Astrocyte of the cerebellum (primary cell): ENCODE results near the gene MUSTN1.

Experiments
- DNase-seq: peaks from one replicate; pipeline ENCODE4 v3.0.0-alpha.2; 2011; ENCODE audit warnings: low read depth
- H3K4me3 ChIP-seq: 2 replicates; pipeline ENCODE4 v1.5.1; 2011; ENCODE audit warnings: mild to moderate bottlenecking, low read depth, low read length, moderate library complexity
- in situ Hi-C: cut with HindIII; loops from 2 replicates; pipeline ENCODE4 v1.10.0; 2017; ENCODE audit warnings: low sequenced_read_pairs
- TF ChIP-seq, protein P1 (sequence below): IDR thresholded peaks from 2 replicates; pipeline ENCODE4 v1.5.1; 2012; ENCODE audit warnings: low read length, low read depth, moderate library complexity, mild to moderate bottlenecking; ENCODE audit errors: missing control alignments

Gene MUSTN1

DNA sequence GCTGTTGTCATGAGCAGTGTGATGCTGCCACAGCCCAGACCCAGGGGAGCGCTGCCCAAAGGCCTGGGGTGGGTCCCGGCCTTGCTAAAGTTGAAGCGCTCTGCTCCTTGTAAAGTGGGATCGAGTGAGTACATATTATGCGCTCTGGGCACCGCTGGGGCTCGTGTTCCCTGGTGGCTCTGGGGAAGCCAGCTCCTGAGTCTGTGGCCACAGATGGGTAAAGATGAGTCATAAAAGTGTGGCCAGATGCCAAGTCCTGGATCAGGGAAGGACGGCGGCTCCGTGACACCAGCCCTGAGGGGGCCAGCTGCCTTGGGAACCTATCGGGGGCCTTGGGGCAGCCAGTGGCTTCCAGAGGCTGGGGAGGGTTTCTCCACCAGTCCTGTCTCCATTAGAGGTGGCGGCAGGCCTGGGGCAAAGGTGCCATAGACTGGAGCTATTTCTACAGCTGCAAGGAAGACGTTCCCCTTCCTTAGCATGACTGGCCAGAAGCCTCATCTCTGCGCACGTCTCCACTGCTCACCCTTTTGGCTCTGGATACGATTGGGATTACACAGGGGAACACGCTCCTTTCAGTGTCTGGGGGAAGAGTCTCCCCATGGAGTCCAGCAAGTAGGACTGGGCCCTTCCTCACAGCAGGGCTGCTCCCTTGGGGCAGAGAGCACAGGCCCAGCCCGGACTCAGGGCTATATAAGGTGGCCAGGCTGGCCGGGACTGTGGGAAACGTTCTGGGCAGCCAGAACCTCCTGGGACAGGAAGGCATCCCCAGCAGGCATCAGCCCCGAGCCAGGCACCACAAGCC lies 3.1 kb downstream of the MUSTN1 start:
- peak; percentile 53 for DNase-seq
- H3K4me3 ChIP-seq, result no peak overlapping the region
- TF ChIP-seq, protein P1, sequence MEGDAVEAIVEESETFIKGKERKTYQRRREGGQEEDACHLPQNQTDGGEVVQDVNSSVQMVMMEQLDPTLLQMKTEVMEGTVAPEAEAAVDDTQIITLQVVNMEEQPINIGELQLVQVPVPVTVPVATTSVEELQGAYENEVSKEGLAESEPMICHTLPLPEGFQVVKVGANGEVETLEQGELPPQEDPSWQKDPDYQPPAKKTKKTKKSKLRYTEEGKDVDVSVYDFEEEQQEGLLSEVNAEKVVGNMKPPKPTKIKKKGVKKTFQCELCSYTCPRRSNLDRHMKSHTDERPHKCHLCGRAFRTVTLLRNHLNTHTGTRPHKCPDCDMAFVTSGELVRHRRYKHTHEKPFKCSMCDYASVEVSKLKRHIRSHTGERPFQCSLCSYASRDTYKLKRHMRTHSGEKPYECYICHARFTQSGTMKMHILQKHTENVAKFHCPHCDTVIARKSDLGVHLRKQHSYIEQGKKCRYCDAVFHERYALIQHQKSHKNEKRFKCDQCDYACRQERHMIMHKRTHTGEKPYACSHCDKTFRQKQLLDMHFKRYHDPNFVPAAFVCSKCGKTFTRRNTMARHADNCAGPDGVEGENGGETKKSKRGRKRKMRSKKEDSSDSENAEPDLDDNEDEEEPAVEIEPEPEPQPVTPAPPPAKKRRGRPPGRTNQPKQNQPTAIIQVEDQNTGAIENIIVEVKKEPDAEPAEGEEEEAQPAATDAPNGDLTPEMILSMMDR, result no peak
- in situ Hi-C loops, result no loop called here

DNA sequence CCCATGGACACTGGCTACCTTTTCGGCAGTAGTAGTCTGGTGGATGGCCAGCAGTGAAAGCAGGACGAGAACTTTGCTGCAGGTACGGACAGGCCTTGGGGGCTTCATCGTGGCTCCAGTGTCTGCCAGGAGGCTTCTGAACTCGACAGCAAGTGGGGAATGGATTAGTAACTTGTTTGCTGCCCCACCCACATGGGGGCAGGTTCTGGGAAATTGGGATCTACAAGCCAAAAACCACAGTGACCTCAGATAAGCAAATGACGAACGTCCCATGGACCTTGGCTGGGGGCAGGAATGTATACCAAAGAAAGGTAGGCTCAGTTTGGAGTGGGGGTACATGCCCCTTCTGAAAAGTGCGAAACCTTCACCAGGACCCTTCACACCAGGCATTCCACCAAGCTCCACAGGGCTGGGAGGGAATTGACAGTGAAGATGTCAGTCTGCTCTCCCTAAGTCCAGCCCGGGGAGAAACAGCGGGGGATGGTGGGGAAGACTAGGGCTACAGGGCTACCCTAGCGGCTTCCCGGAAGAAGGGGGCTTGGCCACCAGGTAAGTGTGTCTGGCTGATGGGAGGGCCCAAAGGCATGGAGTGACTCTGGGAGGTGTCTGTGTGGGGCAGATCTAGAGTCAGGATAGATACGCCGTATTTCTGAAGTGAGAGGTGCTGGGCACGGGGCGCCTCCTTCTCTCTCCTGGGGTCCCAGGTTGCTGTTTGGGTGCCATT lies 4.1 kb downstream of the MUSTN1 start, which contains the start of gene ITIH4:
Gene ITIH4 (minus strand): TSS at position 138 of the 724 bp plus-strand sequence. CDS start 30 bp downstream, at position 108.
- H3K4me3 ChIP-seq, result no peak within 1 kb of the TSS

DNA sequence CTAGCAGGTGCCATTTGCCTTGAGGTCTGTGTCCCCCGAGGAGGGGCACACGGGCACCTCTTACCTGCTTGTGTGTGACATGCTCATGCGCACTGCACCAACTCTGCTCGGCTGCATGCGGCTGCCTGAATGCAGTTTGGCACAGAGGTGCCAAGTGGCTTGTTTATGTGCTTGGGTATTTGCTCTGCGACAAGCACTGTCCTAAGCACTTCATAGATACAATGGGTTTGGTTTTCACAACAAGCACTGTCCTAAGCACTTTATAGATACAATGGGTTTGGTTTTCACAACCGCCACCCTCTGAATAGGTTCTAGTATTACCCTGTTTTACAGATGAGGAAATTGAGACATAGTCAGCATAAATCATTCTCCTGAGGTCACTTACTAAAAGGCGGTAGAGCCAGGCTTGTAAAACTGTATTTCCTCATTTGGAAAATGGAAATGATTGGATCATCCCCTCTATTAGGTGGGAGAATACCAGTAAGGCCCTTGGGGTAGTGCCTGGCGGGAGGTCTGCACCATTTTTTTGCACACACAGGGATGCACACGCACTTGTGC lies 4.8 kb downstream of the MUSTN1 start:
- DNase-seq, result no peak
- TF ChIP-seq, protein P1, result no peak
- H3K4me3 ChIP-seq, result no peak overlapping the region
- in situ Hi-C loops, result no loop called here

More for the DNA sequence above, 4.1 kb downstream of the MUSTN1 start, which contains the start of gene ITIH4:
- no peak for DNase-seq
- TF ChIP-seq, protein P1, result no peak
- in situ Hi-C loops, result no loop called here

DNA sequence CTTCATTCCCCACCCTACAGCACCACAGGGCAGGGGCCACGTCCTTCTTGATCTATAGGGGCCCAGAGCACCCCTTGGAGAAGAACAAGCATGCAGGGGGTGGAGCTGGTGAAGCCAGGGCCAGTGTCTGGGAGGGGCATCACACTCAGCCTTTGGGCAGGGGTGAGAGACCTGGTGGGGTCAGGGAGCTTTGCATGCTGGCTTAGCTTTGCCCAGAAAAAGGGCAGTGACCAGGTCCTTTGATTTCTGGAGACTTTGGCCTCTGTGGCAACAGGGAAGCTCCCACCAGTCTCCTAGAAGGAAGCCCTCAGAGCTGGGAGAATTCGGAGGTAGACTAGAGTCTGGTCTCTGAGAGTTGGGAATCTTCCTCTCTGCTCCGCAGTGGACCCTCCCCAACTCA lies 5.3 kb downstream of the MUSTN1 start:
- no peak overlapping the region for H3K4me3 ChIP-seq
- in situ Hi-C loops, result no loop called here
- DNase-seq, result no peak
- TF ChIP-seq, protein P1, result no peak

DNA sequence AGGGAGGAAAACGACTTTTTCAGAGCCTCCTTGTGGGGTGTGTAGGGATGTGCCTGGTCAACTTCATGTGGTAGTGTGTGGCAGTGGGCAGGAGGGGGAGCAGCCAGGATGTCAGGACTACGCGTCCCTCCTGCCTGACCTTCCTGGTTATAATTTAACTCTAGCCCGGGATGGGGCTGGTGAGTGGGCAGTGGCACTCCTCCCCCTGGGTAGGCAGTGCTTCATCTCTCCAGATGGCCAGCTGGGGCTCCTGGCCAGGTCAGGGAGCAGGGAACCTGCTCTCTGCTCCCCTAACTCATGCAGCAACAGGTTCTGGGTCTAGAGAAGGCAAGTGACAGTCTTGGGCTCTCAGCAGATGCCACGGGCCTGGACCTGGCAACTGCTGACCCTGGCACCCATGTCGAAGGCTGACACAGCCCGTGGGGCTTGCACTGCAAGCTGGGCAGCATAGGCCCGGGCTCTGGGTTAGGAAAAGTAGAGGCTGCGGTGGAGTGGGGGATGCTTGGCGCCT lies 6.9 kb downstream of the MUSTN1 start:
- DNase-seq, result no peak
- no peak overlapping the region for H3K4me3 ChIP-seq
- TF ChIP-seq, protein P1, result no peak
- in situ Hi-C loops, result no loop called here

DNA sequence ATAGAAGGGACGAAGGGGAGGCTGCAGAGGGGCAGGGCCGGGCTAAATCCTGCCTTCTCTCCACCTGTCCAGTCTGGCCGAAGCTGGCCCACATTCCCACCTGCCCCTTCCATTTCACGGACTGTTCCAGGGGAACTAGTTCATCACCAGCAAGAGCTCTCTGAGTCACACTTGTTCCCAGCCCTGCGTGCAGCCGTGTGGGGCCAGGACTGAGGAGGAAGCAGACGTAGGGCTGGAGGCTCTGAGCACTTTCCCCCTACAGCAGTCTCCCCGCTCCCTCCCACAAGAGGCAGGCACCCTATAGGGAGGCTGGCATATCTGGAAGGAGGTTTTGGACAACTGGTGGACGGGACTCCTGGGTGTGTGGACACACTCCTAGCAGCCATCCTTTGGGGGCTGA lies 7.4 kb downstream of the MUSTN1 start:
- TF ChIP-seq, protein P1, result no peak
- in situ Hi-C loops, result no loop called here

More for the DNA sequence above, 7.4 kb downstream of the MUSTN1 start:
- H3K4me3 ChIP-seq, result no peak overlapping the region
- no peak for DNase-seq
